HG02571 (cell line): ENCODE measurements around the gene XPNPEP3.
A peak's percentile ranks its signal among the peaks of the same experiment; 100 is the strongest.
"Not testable (repeated sequence)": the region's sequence is repeated elsewhere in the genome, so short reads cannot be mapped to it uniquely, and the experiment has no call there.

Experiments used
- ATAC-seq: cut with Tn5 transposase; IDR thresholded peaks from one replicate; pipeline ENCODE4 v1.9.1; 2021; ENCODE audit warnings: mild to moderate bottlenecking, moderate library complexity; ENCODE audit not compliant: unreplicated experiment

XPNPEP3 gene

DNA sequence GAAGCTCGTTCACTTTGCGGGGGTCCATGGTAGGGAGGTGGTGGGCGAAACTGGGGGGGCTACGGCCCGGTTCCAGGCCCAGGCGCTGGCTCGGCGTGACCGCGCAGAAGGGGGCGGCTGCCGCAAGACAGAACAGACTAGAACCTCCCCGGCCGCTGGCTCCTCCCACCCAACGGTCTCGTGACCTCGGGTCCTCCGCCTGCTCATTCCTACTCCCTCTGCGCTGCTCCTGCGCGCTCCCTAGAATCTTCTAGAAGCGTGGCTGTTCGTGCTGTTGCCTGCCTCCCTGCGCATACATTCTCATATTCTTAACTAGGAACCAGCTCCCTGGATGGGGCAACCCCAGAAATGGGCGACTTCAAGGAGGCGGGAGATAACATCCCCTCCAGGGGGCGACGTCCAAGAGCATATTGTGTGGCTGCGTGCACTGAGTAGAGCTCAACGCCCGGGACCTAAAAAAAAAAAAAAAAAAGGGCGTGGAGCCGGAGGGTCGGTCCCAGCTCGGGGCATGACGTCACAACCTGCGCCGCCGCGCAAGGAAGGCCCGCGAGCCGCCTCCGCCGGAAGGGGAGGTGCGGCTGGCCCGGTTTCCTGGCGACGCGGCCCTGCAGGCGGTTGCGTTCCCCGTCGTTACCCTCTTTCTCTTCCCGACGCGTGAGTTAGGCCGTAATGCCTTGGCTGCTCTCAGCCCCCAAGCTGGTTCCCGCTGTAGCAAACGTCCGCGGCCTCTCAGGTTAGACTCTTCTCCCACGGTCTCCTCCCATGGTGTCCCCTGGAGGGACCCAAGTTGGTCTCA lies at the start of gene XPNPEP3, which contains the start of gene ST13:
Gene XPNPEP3 (plus strand): TSS at position 636 of the 796 bp plus-strand sequence. CDS start 34 bp downstream, at position 670.
Gene ST13 (minus strand): TSS at position 127 of the 796 bp plus-strand sequence. CDS start 99 bp downstream, at position 28.
- peak; percentile 93 for ATAC-seq

DNA sequence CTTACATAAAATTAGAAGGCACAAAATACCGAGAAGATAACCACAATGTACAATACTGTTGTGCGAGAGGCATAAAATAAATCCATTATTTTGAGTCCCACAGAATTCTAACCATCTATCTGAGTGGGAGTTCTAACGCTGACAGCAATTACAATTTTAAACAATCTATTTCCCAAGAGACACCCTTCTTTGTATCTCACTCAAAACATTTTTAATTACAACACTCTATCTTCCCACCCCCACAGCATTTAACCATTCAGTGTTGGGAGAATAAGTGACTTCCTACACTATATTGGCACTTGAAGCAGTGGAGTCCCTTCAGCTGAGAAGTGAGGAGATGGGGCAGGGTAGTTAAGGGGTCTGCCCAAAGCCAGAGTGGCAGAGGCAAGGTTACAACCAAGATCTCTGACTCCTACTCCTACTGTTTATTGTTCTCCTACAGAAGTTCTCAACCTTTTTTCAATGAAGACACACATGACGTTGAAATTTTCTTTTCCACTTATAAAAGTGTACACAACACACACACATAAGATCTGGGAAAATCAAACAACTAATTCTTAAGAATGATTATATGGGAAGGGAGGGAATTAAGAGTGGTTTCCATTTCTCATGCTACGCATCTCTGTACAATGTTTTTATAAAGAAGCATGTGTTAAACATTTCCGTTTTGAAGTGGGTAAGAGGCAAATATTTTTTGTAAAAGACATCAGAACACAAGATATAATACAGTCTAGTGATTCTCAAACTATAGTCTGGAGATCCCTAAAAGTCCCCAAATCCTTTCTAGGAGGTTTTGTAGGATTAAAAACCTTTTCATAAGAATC lies 48.7 kb upstream of the XPNPEP3 start:
- ATAC-seq = no peak

DNA sequence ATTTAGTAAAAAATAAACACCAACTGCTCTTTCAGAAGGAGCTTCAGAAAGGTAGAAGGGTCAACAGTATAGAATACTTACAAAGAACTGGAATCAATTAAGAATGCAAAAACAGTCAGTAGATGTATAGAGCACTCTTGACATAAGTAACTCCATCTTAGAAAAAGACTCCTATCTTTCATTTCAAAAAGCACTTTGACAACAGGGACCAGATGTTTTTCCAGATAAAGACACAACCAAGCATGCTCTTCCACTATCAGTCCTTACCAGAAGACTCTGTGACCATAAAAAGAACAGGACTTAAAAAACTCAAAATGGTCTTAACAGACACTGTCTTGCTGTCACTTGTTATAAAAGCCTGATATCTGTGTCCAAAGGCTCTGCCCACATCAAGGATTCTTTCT lies 43.0 kb upstream of the XPNPEP3 start:
- ATAC-seq = no peak

DNA sequence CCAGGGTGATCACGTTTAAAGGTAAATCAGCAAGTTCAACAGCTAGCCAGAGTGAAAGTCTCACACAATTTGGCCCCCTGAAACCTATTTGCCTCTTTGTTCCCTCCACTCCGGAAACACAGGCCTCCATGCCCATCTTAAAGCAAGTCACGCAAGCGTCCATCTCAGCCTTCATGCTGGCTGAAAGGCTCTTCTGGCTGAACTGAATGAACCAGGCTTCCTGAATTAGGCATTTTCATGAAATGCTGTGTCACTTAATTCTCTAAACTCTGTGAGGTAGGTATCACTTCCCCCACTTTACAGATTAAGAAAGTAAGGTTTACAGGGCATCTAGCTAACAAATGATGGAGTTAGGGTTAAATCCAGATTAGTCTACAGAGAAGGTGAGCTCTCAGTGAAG lies 39.2 kb upstream of the XPNPEP3 start:
- no peak for ATAC-seq

DNA sequence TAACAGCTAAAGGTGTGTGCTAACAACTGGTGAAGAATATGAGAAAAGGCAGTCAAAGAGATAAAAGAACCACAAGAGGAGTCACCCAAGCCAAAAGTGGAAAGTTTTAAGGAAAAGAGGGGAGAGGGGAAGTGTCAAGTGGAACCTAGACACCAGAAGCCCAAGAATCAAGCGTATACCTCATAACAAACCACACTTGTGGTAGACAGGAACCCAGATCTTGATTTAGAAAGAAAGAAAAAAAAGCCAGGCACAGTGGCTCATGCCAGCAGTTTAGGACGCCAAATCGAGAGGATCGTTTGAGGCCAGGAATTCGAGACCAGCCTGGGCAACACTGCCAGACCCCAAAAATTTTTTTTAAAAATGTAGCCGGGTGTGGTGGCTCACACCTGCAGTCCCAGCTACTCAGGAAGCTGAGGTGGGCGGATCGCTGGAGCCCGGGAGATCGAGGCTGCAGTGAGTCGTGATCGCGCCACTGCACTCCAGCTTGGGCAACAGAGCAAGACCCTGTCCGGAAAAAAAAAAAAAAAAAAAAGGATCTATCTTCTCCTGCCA lies 38.7 kb upstream of the XPNPEP3 start:
- no peak for ATAC-seq

DNA sequence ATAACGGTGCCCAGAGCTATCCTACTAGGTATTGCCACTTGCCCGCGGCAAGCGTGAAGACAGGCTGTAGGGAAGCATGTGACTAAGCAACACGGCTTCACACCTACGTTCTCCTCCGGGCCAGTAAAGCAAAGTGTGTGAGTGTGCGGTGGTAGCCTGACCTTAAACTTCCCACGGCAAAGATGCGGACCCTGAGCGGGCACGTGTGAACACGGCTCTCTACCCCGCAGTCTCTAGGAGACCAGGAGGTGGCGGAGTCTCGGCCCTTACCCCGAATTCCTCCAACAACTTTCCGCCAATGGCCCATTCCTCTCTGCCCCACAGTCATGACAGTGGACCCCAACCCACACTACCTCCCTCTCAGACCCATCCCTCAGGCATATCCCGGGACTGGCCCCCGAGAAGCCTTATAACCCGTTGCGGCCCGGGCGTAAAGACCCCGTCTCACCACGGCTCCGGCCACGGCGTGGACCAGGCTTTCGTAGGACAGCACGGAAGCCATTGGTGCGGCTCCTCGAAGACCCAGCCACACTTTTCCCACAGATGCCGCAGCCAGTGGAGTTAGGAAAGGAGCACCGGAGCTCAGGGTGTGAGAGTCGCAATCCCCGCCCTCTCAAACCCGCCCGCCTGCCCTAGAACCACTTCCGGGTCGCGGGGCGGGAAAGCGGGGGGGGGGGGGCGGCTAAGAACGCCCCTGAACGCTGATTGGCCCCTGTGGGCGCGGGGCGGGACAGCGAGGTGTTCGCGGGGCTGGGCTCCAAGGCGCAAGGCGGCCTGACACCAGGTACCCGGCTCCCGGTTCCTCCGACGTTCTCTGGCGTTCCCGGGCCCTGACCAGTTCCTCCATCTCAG lies 38.0 kb upstream of the XPNPEP3 start, which contains the start of gene SLC25A17:
Gene SLC25A17 (minus strand): TSS at position 600 of the 852 bp plus-strand sequence. CDS start 98 bp downstream, at position 502.
- peak; percentile 71 for ATAC-seq

DNA sequence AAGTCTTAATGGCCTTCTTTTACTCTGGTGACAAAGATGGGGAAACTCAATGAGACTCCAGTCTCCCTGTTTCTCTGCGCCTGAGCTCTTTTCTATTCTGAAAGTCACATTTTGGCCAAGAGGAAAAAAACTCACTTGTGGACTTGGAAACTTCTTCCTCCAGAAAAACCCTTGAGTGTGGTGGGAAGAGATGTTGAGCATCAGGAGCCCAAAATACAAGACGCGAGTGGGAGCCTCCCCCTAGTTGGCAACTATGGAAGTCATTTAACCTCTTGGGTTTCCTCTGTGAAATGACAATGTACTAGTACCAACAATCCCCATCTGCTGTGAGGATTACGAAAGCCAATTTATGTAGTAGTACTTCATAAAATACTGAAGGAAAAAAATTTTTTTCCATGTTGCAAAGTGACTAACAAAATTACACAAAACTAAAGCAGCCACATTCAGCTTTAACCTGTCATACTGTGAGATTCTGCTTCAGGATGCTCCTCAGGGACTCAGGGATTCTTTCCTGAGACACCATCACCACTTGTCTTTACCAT lies 37.3 kb upstream of the XPNPEP3 start:
- no peak for ATAC-seq

DNA sequence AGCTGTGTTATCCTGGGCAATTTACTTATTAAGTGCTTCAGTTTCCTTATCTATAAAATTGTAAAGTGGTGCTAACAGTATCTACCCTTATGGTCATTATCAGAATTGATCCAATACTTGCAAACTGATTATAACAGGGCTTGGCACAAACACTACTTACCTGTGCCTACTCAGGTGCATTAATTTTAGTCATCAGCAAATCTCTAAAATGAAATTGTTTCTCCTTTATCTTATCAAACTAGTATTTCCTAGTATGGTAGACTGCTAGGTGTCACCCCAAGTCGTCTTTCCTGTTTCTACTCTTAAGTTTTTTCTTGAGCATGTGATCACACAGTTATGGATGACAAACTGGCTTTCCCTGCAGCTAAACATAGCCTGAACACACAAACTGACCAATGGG lies 33.5 kb upstream of the XPNPEP3 start:
- no peak for ATAC-seq

DNA sequence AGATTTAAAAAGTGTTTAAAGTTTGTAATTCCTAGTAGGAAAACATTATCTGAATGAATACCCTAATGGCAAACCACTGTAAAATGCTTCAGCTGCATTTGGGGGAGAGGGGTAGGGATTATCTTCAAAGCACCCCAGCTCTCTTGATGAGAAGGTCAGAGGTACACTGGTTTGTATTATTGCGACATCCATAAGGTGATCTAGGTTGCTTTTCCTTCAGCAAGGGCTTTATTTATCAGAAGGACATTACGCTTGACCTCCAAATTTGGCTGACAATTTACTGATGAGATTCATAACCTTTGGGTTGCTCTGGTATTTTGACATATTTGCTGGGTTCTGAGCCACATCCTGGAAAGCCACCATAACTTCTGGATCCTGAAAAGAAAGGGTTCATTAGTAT lies 30.7 kb upstream of the XPNPEP3 start:
- ATAC-seq = not testable (repeated sequence)

DNA sequence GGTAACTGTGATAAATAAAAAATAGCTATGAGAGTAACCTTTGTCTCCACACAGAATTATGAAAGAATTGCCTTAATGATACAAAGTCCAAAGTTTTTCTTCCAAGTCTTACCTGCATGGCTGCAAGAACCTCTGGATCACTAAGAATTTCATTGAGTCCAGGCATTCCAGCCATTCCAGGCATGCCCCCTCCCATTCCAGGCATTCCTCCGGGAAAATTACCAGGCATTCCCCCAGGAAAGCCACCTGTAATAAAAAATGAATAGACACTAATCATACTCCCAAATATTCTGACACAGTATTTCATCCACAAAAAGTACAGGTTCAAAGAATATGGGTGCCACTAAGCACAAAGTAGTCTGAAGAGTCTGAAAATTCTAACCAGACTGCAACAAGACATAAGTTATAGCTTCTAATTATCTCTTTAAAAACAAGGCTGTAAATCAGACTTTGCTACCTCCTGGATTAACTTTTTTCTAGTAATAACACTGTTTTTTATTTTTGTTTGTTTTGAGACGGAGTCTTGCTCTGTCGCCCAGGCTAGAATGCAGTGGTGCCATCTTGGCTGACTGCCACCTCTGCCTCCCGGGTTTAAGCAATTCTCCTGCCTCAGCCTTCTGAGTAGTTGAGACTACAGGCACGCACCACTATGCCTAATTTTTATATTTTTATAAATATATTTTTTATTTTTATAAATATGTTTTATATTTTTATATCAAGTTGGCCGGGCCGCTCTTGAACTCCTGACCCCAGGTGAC lies 29.8 kb upstream of the XPNPEP3 start:
- no peak for ATAC-seq

DNA sequence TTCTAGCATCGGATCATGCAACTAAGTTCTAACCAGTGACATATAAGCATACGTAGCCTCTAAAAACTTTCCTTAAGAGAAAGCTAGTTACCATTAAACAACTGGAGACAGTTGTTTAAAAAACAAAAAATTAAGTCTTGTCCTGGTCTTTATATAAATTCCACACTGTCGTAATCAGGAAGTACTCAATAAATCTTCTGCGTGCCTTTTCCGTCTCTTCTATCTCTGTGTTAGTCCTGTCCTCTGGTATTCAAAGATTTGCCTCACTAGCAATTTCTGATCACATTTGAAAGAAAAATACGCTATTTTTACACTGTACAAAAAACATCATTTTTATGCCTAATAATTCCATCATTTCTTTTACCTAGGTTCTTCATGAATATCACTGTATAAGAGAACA lies 27.8 kb upstream of the XPNPEP3 start:
- no peak for ATAC-seq

DNA sequence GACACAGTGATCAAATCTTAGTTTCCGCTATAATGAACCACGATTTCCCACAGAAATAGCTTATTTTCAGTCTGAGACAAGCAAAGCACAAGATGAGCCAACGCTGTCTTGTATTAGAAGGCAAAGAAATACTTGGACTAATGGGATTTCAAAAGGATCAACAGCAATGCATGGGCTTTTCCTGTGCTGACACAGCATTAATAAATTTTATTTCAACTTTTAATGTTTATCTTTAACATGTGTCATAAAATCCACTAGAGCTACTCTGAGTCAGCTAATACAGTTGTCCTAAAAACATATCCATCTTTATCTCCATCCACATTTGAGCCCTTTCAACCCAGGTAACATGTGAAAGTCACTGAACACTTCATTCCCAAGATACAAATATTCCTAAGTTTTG lies 22.3 kb upstream of the XPNPEP3 start:
- ATAC-seq = no peak

DNA sequence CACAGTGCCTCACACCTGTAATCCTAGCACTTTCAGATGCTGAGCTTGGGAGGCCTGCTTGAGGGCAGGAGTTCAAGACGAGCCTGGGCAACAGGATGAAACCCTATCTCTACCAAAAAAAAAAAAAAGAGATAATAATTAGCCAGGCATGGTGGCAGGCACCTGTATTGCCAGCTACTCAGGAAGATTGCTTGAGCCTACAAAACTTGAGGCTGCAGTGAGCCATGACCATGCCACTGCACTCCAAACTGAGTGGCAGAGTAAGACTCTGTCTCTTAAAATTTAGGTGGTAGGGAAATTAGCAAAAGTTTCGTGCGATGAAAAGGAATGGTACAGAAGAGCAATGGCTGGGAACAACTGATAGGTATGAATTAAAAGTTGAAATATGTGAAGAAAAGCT lies 18.5 kb upstream of the XPNPEP3 start:
- no peak for ATAC-seq

DNA sequence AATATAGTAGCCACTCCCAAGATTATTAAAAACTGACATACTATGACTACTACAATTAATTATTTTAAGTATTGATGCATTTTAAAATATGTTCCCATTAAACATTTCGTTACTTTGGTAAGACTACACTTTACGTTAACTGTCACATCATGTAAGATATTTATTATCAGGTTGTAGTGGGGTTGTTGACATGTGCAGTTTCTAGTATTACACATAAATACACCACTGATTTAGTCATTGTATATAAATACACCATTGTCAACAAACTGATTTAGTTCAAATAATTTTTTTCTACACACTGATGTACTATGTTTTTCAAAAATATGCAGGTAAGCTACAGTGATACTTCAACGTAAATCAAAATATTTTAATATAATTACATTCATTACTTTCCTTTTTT lies 12.0 kb upstream of the XPNPEP3 start:
- no peak for ATAC-seq

DNA sequence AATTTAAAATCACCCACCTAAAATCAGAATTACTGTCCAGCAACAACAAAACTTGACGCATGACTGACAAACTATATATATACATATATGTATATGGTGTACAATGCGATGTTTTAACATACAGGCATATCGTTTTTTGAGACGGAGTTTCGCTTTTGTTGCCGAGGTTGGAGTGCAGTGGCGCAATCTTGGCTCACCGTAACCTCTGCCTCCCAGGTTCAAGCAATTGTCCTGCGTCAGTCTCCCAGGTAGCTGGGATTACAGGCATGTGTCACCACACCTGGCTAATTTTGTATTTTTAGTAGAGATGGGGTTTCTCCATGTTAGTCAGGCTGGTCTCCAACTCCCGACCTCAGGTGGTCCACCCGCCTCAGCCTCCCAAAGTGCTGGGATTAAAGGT lies 11.1 kb upstream of the XPNPEP3 start:
- not testable (repeated sequence) for ATAC-seq

DNA sequence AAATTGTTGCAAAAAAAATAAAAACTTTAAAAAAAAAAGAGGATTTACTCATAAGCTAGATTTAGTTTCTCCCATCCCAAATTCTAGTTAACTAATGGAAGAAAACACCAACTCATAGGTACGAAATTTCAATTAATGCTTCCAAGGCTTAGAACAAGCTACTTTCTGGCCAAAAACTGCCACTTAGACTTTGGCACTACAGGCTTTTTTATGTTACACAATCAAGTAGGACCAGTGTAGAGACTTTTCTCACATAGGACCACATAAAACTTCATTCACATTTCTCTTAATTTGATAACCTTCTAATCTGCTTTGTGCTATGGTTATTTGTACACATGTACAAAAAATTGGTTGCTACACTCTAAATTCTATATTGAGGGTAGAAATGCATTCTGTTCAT lies 3.6 kb upstream of the XPNPEP3 start:
- no peak for ATAC-seq

DNA sequence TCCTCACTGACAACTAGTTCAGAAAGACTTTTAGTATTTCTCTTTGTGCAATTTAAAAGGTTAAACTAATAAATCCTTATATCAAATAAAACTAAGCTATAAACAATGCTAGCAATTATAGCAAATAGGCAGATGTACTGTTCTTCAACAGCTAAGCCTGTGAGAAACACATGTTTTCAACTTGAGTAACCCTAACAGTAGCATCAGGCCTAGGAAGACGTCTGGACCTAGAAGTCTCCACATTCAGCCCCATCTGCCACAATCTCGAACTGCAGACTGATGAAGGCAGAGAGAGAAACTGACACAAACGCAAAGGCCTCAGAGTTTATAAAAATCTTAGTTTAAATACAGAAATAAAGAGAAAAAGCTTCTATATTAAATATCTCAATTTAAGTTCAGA lies 3.0 kb upstream of the XPNPEP3 start:
- no peak for ATAC-seq

DNA sequence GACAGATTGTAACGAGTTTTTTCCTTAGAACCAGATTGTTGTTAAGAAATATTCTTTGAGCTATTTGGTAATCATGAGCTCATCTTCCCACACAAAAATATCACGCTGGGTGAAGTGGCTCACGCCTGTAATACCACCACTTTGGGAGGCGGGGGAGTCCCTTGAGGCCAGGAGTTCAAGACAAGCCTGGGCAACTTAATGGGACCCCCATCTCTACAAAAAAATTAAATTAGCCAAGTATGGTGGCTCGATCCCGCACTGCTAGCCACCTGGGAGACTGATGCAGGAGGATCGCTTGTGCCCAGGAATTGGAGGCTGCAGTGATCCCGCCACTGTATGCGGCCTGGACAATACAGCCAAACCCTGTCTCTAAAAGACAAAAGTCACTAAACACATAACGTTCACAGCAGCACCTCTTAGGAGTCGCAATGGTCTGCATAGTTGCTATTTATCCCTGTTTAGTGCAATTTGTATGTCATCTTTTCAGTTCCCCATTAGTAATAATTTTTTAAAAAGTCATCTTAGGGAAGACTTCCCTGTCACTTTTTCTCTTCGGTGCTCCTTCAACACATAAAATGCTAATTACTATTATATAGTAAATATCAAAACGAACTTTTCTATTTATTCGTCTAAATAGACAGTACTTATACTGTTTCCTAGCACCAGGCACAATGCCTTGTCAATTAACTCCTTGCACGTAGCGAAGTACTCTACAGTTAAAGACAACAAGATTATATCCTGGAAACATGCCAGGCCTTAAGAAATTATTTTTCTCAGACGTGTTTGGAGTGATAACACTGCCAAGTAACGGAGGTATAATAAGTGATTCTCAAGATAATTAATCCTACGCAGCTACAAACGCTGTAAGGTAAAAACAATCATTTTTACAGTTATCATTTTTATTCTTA lies 1.6 kb upstream of the XPNPEP3 start:
- no peak for ATAC-seq
